Cerebellar cortex (tissue), 1 donor: ENCODE measurements around the gene GDF15.

Source experiments
- DNase-seq: peaks from one replicate; pipeline ENCODE4 v3.0.0-alpha.2; 2015; ENCODE audit warnings: low spot score

Gene GDF15

GRCh38 chr19:18419195-18419698, 33.3 kb downstream of the GDF15 start, which contains the start of gene SSBP4:
Gene SSBP4, plus strand, starts transcription at chr19:18419398. Its CDS starts 251 bp downstream, at chr19:18419649.
- peak; percentile 66 for DNase-seq

DNA sequence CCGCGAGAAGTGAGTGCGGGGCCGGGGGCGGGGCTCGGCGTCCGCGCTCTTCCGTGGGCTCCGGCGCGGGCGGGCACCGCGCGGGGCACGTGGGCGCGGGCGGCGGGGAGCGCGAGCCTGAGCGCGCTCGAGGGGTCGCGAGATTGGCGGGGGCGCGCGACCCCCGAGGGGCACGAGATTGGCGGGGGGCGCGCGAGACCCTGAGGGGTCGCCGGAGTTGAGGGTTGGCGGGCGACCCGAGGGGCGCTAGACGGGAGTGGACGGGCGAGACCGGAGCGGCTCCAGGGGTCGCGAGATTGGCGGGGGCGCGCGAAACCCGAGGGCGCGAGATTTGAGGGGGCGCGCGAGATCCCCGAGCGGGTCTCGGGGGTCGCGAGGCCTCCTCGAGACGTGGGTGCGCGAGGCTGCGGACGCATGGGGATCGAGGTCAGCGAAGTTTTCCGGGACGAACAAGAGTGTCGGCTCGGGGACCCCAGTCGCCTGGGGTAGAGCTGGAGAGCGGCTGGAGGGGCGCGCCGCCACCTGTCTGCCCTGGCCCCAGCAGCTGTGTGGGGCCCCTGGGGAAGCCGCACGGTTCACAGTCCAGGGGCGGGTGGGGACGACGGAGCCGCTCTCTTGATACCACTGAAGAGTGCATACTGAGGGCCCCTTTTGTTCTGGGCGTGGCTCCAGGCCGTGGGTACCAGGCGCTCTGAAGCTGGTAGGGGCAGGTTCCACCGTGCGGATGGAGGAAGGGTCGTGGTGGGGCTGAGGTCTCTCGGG, 33.9 kb downstream of the GDF15 start:
- no peak for DNase-seq

DNA sequence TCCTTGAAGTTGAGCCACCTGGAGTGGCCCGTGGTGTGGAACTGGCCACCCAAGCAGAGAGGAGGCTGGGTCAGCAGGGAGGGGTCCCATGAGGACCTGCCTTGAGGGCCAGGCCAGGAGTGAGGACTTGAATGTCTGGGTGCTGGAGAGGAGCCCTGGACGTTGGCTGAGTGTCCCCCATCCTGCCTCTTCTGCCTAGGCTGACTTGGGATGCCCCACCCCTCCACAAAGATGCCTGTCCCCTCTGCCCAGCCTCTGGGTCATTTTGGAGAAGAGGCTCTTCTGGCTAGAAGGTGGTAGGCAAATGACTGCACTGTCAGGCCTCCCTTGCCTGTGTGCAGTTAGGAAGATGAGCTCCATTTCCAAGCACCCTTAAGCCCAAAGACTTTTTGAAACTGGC, 35.0 kb downstream of the GDF15 start:
- no peak for DNase-seq

DNA sequence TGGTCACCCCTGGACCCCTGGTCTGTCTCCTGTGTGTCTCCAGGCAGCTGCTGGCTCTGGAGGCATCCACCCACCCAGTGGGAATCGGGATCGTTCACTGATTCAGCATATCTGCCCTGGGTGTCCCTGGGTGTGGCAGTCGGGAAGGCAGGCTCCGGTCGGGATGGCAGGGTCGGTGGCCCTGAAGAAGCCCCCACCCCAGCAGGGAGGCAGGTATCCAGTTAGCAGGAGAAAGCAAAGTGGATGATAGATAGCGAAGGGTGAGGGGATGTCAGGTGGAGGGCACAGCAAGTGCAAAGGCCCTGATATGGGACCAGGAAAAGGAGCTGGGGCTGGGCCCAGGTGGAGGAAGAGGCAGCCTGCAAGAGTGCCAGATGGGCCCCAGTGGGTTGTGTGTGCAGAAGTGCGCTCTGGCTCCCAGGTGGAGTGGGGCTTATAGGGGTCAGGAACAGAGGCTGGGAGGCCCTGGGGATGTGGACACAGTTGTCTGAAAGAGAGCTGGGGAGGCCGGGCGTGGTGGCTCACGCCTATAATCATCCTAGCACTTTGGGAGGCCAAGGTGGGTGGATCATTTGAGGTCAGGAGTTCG, 35.5 kb downstream of the GDF15 start:
- DNase-seq = no peak

DNA sequence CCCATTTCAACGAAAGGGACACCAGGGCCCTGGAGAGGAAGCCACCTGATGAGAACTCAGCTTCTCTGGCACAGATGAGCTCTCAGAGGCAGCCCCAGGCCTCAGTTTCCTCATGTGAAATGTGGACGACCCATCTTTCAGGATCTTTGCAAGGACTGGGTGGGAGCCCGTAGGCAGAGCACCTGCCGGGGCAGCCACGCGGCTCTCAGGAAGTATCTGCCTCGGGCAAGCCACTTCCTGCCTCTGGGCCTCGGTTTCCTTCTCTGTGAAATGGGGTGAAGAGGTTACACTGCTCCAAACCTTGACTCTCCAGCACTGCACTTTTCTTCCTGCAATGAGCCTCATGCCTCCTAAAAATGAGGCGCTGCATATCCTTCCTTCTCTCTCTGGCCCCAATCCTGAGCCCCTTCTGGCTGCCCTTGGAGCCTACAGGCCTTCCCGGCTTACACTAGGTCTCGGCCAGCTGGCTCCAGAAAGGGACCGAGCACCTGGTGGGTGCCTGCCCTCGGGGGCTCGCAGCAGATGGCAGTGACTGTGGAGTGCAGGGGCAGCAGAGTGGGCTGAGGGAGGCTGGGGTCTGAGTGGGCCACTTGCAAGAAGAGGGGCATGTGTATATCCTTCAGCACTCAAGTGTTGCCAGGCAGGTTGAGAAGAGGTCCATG, 36.7 kb downstream of the GDF15 start:
- peak; percentile 22 for DNase-seq

DNA sequence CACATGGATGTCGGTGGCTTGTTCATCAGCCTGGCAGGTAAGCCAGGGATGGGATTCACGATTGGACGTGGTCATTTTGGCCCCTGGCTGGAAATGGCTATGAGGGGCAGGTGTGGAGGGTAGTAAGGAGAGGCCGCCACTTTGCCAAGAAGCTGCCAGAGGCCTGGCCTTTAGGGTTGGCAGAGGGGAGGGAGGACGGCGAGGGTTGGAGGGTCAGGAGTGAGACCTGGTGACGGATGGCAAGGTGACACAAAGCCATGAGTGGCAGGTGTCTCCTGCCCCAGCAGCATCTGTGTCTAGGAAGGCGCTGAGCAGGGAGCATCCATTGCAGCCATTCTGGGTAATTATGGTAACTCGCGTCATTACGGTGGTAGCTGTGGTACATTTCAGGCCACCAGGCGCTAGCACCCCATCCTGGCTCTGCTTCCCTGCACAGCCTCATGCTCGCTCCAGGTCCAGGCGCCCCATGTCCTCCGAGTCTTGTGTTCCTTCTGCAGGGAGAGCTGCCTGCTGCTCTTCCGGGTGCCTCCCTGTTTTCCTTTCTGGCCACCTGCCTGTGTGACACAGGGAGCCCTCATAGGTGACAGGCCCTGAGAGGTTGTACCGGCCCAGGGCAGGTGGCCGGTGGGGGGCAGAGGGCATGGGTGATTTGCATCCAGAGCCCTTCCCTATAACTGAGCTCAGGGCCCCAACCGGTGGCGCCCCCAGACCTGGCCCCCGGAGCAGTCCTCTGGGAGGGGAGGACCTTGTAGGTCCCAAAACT, 37.5 kb downstream of the GDF15 start:
- peak; percentile 28 for DNase-seq

- no peak for DNase-seq
Observed at GRCh38 chr19:18424122-18424889, 38.3 kb downstream of the GDF15 start.

- DNase-seq = no peak
Observed at GRCh38 chr19:18424890-18425514, 39.0 kb downstream of the GDF15 start.

DNA sequence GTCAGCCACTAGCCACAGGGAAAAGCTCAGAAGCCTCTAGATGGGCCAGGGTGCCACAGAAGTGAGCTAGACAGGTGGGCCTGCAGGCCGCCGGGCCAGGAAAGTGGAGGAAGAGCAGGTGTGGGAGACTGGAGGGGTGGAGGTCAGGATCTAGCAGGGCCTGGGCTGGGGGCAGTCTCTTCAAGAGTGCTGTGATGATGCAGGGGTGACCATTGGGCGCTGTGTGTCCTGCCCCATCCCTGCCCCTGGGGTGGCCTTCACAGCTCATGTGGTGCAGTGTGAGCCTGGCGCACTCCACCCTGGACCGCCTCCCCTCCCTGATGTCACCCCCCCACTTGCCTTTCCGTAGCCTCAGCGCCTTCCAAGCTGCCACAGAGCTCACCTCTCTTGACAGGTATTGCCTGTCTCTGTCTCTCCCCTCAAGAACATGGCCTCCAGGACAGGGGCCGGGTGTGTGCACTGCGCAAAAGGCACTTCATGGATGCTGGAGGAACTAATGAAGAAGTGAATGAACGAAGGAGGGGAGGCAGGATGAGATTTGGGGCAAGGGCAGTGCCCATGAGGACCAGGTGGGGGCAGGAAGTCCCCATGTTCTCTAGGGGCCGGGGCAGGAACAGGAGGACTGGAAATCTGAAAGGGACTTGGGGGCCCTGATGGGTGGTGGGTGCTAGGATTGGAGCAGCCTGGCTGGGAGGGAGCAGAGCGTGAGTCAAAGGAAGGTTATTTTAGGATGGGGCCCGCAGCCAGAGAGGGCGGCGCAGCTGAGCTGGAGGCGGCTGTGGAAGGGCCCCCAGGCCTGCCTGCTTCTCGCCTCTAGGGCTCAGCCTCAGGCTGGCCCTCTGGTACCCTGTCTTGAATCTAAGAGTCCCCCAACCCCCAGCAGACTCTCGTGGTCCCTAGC, 39.8 kb downstream of the GDF15 start:
- peak; percentile 79 for DNase-seq

- no peak for DNase-seq
Observed at GRCh38 chr19:18426416-18426767, 40.4 kb downstream of the GDF15 start.

GRCh38 chr19:18427080-18427742, 41.3 kb downstream of the GDF15 start:
- peak; percentile 37 for DNase-seq

GRCh38 chr19:18427743-18428113, 41.8 kb downstream of the GDF15 start:
- DNase-seq = peak; percentile 32

DNA sequence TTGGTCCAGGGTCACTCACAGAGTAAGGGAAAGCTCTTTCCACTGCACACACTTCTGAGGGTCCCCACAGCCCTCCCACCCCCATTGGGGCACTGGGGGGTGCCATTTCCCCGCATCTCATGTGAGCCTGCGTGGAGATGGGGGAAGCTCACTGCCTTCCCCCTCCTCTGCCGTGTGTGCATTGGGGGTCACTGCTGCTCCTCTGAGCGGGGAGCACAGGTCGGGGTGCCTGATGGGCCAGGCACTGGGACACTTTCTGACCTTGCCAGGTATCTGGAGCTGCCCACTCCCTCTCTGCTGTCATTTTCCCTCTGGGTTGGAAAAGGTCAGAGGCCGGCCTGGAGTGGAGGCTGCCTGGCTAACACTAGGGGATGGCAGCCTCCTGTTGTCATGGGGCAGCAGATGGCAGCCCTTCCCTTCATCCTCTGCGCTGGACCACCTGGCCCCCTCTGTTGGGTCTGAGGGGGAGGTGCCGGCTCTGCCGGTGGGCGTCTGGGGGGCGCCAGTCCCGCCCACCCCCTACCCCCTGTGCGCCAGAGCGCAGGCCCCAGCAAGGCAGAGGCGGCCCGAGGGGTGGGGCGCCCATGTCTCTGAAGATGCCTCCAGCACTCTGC, 42.3 kb downstream of the GDF15 start:
- peak; percentile 58 for DNase-seq

- peak; percentile 85 for DNase-seq
Observed at GRCh38 chr19:18428787-18429674, 43.1 kb downstream of the GDF15 start.

DNA sequence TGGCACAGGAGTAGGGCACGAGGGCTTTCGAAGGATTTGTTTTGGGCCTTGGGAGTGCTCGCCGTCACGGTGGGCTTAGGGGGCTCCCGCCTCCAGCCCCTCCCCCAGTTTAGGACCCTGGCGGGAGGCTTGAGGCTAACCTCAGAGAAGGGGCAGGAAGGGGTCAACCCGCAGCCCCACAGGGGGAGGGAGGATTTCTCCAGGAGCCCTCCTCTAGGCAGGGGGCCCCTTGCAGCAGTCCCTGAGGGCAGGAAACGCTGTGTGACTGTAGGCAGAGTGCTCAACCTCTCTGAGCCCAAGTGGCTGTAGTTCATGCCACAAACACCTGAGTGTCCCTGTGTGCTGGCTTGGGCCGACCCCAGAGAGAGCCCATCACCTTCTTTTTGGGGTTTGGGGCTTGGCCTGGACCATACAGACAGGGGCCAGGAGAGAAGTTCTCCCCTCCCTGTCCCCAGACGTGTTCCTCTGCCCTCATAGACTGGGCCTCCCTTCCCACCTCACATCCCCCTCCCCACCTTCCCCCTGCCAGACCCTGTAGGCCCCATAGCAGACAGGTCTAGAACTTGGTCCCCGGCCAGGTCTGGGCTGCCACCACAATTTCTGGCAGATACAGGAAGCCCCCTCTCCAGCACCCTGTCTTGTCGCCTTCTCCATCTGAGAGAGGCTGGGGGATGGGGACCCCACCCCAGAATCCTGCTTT, 43.9 kb downstream of the GDF15 start:
- DNase-seq = peak; percentile 24

GRCh38 chr19:18430417-18431144, 44.6 kb downstream of the GDF15 start:
- DNase-seq = no peak
